Activated CD8-positive, alpha-beta memory T cell treated with anti-CD3 and anti-CD28 coated beads, Interleukin-2, amount 50 U/mL, for 48 hours (primary cell): ENCODE data around the gene CWC27.
"Not testable (repeated sequence)": the region's sequence is repeated elsewhere in the genome, so short reads cannot be mapped to it uniquely, and the experiment has no call there.

Source experiments
- DNase-seq: peaks from one replicate; pipeline ENCODE4 v3.0.0-alpha.2; 2020

The CWC27 gene

DNA sequence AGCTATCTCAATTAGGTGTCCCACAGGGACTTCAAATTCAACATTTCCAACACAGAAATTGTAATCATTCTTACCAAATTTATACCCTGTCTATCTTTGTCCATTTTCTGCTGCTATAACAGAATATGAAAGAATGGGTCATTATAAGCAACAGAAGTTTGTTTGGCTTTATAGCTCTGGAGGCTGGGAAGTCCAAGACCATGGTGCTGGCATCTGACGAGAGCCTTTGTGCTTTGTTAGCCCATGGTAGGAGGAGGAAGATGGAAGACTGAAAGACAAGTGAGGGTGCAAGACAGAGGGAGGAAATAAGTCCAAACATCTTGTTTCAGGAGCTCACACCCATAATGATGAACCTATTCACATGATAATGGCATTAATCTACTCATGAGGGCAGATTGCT is 72.2 kb downstream of the CWC27 start:
- DNase-seq = no peak

- no peak for DNase-seq
Measured at GRCh38 chr5:64853777-64854176, 85.0 kb downstream of the CWC27 start.

DNA sequence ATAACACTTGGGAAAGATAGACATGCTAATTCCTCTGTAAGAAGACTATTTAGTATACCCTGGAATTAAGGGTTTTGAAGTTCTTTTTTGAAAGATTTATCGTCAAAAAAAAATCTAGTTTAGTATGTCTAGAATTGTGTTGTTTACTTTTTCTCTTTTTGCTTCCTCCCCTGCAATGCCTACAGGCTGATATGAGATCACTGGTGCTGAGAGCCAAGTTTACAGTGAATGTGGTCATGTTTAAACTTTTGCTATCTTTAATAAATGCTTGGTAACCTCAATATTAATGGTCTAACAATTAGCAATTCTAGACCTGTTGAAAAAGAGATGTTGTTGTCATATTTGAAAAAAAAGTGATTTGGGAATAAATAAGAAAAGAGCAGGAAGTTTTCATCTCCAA is 86.1 kb downstream of the CWC27 start:
- no peak for DNase-seq

DNA sequence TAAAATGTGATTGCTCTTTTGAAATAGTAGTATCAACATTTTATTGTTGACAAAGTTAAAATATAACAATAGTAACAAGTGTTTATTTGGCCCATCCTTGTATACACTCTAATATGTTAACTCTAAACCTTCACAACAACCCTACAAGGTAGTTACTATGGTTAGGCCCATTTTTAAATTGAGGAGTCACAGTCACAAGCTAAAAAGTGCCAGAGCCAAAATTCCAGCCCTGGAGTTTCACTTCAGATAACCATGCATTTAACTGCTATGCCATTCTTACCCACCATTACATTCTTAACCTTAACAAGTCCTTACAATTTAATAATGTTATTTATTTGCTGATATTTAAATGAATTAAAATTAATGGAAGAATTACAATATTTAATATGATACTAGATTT is 91.2 kb downstream of the CWC27 start:
- no peak for DNase-seq

GRCh38 chr5:64861281-64861680 is 92.6 kb downstream of the CWC27 start:
- no peak for DNase-seq

- no peak for DNase-seq
Measured at GRCh38 chr5:64864171-64864570, 95.4 kb downstream of the CWC27 start.

DNA sequence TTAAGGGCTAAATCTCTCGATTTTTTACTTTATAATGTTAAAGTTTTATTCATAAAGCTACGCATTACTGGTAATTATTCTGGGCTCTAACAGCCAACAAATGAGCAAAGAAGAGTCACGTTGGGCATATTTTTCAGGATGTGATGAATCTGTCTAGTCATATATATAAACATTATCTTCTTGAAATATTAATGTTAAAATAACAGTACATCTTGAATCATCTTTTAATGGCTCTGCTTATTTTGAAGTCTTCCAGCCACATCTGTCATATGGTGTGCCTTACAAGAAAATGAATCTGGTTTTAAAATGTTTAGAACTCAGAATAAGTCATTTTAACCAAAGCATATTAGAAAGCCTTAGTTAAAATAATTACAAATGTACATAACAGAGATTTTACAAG is 96.9 kb downstream of the CWC27 start:
- no peak for DNase-seq

- DNase-seq = no peak
Measured at GRCh38 chr5:64869419-64869818, 100.7 kb downstream of the CWC27 start.

- DNase-seq = no peak
Measured at GRCh38 chr5:64872044-64872443, 103.3 kb downstream of the CWC27 start.

GRCh38 chr5:64873441-64873840 is 104.7 kb downstream of the CWC27 start:
- no peak for DNase-seq

- no peak for DNase-seq
Measured at GRCh38 chr5:64874753-64875152, 106.0 kb downstream of the CWC27 start.

GRCh38 chr5:64876203-64876602 is 107.5 kb downstream of the CWC27 start:
- no peak for DNase-seq

GRCh38 chr5:64880821-64881220 is 112.1 kb downstream of the CWC27 start:
- DNase-seq = no peak

DNA sequence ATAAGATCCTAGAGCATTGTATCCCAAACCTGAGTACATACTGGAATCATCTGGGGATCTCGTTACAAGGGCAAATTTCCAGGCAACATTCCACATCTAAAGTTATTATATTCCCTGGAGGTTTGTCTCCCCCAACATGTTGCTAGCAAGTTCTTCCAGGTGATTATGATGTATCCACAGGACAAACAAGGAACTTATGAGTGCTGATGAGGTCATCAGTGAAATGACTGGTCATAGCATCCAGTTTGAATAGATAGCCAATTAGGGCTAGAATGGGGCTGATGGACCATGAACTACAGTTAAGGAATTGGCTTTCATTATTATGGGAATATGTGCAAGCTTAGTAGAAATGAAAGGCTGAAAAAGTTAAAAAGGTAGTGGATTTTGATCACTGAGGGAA is 115.2 kb downstream of the CWC27 start:
- DNase-seq = no peak

DNA sequence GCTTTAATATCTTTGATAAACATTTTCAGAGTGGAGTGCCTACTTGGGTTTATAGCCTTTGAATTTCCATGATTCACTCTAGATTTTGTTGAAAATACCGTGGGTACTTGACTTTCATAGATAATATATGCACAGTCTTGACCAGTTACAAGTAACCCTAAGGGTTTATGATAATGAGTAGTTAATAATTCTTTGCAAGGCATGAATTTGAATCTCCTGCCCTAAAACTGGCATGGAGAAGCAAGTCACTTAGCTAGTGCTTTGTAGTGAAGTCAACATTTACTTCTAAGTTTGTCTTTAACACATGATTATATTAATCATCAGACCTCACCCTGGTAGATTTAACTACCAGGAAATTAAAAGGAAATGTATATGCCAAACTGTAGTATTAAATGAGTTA is 115.8 kb downstream of the CWC27 start:
- no peak for DNase-seq

- DNase-seq = no peak
Measured at GRCh38 chr5:64887910-64888309, 119.2 kb downstream of the CWC27 start.

DNA sequence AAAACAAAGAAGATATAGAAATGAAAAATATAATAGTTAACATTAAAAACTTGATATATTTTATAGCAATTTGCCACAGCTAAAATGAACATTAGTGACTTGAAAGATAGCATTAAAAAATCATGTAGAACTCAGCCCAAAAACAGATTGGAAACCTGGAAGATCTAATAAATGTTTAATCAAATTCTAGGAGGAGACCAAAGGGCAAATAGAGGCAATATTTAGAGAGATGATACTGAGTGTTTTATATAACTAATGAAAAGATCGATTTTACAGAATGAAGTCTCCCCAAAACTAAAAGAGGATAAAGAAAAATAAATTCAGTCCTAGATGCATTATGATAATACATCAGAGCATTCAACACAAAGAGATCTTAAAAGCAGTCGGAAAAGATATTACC is 127.0 kb downstream of the CWC27 start:
- no peak for DNase-seq

- DNase-seq = no peak
Measured at GRCh38 chr5:64899838-64900237, 131.1 kb downstream of the CWC27 start.

GRCh38 chr5:64900618-64901017 is 131.9 kb downstream of the CWC27 start:
- DNase-seq = no peak

- not testable (repeated sequence) for DNase-seq
Measured at GRCh38 chr5:64907399-64907798, 138.7 kb downstream of the CWC27 start.

- no peak for DNase-seq
Measured at GRCh38 chr5:64914396-64914795, 145.7 kb downstream of the CWC27 start.

DNA sequence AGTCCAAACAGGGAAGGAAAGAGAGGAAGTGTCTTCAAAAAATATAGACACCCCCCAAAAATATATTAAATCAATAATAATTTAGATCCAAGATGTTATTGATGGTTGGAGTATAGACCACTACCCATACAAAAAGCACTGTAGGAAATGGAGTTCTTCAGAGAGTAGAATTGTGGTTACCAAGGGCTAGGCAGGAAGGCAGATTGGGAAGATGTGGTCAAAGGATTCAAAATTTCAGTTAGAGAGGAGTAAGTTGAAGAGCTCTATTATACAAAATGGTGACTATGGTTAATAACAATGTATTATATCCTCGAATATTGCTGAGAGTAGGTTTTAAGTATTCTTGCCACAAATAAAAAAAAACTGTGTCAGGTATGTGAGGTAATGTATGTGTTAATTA is 149.4 kb downstream of the CWC27 start:
- no peak for DNase-seq

DNA sequence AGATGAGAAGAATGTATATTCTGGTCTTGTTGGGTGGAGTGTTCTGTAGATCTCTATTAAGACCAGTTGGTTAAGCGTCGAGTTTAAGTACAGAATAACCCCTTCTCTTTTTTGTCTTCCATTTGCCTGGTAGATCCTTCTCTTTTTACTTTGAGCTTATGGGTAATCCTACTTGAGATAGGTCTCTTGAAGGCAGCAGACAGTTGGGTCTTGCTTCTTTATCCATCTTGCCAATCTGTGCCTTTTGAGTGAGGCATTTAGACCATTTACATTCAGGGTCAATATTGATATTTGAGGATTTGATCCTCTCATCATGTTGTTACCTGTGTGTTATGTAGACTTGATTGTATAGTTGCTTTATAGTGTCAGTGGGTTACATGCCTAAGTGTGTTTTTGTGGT is 152.7 kb downstream of the CWC27 start:
- no peak for DNase-seq

DNA sequence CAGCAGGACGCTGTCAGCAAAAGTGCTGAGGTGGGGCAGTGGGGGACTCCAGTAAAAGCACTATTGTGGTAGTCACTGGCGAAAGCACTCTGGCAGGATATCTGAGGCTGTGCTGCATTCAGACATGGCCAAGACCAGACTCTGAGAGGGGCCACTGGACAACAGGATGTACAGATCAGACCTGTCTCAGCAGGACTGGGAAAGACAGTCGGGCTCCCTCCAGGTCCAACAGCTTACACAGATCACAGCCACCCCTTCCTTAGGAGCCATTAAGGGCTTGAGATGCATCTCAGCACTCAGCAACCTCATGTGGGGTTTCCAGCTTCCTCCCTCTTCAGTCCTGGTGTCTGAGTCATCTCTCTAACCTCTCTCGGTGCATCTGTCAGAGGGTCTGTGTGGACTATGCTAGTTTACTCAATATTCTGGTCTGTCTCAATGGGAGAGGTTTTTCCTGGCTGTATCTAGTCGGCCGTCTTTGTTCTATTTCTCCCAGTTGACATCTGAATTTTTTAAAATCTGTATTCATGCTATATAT is 154.5 kb downstream of the CWC27 start:
- DNase-seq = no peak

DNA sequence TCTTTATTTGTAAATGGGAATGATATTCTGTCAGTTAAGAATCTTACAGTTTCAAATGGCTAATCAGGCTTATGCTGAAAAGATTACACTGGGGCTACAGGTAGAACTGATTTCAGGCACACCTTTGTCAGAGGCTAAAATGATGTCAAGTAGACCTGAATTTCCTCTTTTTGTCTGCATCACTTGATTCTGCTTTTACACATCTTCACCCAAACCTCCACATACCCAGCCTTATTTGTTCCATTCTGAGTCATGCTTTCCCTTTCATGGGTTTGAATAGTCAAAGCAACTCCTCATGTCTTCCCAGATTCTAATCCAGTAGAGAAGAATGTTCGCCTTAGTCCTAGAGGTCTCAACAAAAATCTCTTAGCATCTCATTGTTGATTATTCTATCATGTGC is 156.4 kb downstream of the CWC27 start:
- no peak for DNase-seq

DNA sequence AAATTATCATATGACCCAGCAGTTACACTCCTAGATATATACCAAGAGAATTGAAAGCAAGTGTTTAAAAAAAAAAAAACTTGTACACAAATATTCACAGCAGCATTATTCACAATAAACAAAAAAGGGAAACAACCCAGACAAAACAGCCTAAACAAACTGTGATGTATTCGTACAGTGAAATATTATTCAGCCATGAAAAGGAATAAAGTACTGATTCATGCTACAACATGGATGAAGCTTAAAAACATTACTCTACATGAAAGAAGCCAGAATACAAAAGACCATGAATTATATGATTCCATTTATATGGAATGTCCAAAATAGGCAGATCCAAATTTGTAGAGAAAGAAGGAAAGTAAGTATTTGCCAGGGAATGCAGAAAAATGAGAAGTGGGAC is 161.1 kb downstream of the CWC27 start:
- DNase-seq = no peak
